ENCODE measurements around the gene AQP9.
"Not testable (repeated sequence)": the region's sequence is repeated elsewhere in the genome, so short reads cannot be mapped to it uniquely, and the experiment has no call there.

Gene AQP9

GRCh38 chr15:58185439-58185838 lies 47.3 kb downstream of the AQP9 start:
- Mint-ChIP-seq H3K27me3 (peaks cover 11% of the 10 kb centered on the region), H3K4me3 (no peak overlapping the region), H3K36me3 (no peaks in the 10 kb centered on the region), H3K9me3 (ENCODE audit: low read depth) (no peaks in the 10 kb centered on the region), H3K4me1 (ENCODE audit: low read depth) (peaks cover 11% of the 10 kb centered on the region), H3K27ac (no peak overlapping the region)

GRCh38 chr15:58189148-58189811 lies 51.1 kb downstream of the AQP9 start:
- no peak overlapping the region for H3K27ac Mint-ChIP-seq

DNA sequence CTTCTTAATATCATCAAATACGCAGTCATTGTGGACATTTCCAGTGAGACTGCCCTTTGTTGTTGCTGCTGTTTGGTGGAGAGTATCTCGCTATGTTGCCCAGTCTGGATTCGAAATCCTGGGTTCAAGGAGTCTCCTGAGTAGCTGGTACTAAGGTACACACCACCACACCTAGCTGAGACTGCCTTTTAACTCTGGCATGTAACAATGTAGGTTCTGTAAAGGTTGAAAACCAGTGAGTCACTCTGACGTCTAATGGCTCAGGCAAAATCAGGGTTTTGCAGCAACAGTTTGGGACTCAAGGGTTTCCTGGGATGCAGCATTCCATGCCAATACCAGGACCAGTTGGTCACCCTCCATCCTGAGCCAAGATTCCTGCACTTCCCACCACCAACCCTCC lies 52.2 kb downstream of the AQP9 start:
- no peak overlapping the region for H3K27ac Mint-ChIP-seq
- H3K27me3 Mint-ChIP-seq, result peaks cover 19% of the 10 kb centered on the region
- no peaks in the 10 kb centered on the region for H3K36me3 Mint-ChIP-seq
- H3K9me3 Mint-ChIP-seq (ENCODE audit: low read depth), result no peaks in the 10 kb centered on the region
- H3K4me1 Mint-ChIP-seq (ENCODE audit: low read depth), result peaks cover 5% of the 10 kb centered on the region
- no peak overlapping the region for H3K4me3 Mint-ChIP-seq

More at GRCh38 chr15:58189148-58189811, 51.1 kb downstream of the AQP9 start:
- no peak overlapping the region for H3K4me3 Mint-ChIP-seq
- H3K27me3 Mint-ChIP-seq, result peaks cover 13% of the 10 kb centered on the region
- peaks cover 11% of the 10 kb centered on the region for H3K4me1 Mint-ChIP-seq (ENCODE audit: low read depth)
- H3K36me3 Mint-ChIP-seq, result no peaks in the 10 kb centered on the region
- H3K9me3 Mint-ChIP-seq (ENCODE audit: low read depth), result no peaks in the 10 kb centered on the region

- H3K4me3 Mint-ChIP-seq; H3K4me1 Mint-ChIP-seq (ENCODE audit: low read depth); H3K9me3 Mint-ChIP-seq (ENCODE audit: low read depth); H3K36me3 Mint-ChIP-seq; H3K27ac Mint-ChIP-seq: not testable (repeated sequence)
- peaks cover 17% of the 10 kb centered on the region for H3K27me3 Mint-ChIP-seq
Measured at GRCh38 chr15:58193636-58194035, 55.5 kb downstream of the AQP9 start.

- Mint-ChIP-seq H3K4me3 (no peak overlapping the region), H3K9me3 (ENCODE audit: low read depth) (no peaks in the 10 kb centered on the region), H3K36me3 (no peaks in the 10 kb centered on the region), H3K4me1 (ENCODE audit: low read depth) (no peaks in the 10 kb centered on the region), H3K27ac (no peak overlapping the region), H3K27me3 (peaks cover 4% of the 10 kb centered on the region)
Measured at GRCh38 chr15:58200739-58201138, 62.6 kb downstream of the AQP9 start.

GRCh38 chr15:58201516-58201915 lies 63.3 kb downstream of the AQP9 start:
- Mint-ChIP-seq H3K27ac (no peak overlapping the region), H3K4me1 (ENCODE audit: low read depth) (no peaks in the 10 kb centered on the region), H3K4me3 (no peak overlapping the region), H3K27me3 (peaks cover 4% of the 10 kb centered on the region), H3K36me3 (no peaks in the 10 kb centered on the region), H3K9me3 (ENCODE audit: low read depth) (no peaks in the 10 kb centered on the region)

DNA sequence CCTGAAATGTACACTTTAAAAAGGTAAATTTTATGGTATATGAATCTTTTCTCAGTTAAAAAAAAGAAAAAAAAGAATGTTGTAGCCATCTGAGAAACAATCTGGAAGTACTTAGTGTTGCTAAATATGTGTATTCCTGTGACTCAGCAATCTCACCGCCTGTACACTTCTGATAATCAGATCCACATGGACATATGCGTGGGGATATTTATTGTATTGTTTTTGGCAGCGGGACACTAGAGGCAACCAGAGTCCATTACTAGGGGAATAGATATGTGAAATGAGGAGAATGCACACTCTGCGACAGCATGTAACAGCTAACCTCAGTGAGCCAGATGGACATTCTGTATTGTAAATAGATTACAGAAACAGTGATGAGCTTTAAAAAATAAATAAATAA lies 65.4 kb downstream of the AQP9 start:
- Mint-ChIP-seq H3K36me3 (peaks cover 2% of the 10 kb centered on the region), H3K4me1 (ENCODE audit: low read depth) (no peaks in the 10 kb centered on the region), H3K9me3 (ENCODE audit: low read depth) (no peaks in the 10 kb centered on the region), H3K27me3 (peaks cover 4% of the 10 kb centered on the region), H3K4me3 (no peak overlapping the region), H3K27ac (no peak overlapping the region)

DNA sequence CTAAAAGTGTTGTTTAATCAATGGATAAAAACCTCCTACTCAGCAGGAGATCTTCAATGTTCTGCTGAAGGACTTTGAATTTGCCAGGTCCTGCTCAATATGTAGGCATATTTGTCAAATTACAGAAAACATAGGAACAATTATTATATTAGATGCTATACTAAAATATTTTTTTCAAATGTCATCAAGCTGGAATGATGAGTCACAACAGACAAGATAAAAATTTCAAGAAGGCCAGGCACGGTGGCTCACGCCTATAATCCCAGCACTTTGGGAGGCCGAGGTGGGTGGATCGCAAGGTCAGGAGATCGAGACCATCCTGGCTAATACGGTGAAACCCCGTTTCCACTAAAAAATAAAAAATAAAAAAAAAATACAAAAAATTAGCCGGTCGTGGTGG lies 68.0 kb downstream of the AQP9 start:
- H3K4me1 Mint-ChIP-seq (ENCODE audit: low read depth), result no peaks in the 10 kb centered on the region

DNA sequence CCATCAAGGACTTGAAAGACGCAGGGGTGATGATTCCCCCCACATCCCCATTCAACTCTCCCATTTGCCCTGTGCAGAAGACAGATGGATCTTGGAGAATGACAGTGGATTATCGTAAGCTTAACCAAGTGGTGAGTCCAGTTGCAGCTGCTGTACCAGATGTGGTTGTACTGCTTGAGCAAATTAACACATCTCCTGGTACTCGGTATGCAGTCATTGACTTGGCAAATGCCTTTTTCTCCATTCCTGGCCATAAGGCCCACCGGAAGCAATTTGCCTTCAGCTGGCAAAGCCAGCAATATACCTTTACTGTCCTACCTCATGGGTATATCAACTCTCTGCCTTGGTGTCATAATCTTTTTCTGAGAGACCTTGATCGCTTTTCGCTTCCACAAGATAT lies 70.0 kb downstream of the AQP9 start:
- not testable (repeated sequence) for H3K27me3 Mint-ChIP-seq; H3K36me3 Mint-ChIP-seq; H3K4me3 Mint-ChIP-seq; H3K9me3 Mint-ChIP-seq (ENCODE audit: low read depth); H3K4me1 Mint-ChIP-seq (ENCODE audit: low read depth); H3K27ac Mint-ChIP-seq

More for the DNA sequence above, 68.0 kb downstream of the AQP9 start:
- Mint-ChIP-seq H3K9me3 (ENCODE audit: low read depth) (no peaks in the 10 kb centered on the region), H3K36me3 (peaks cover 2% of the 10 kb centered on the region), H3K27me3 (peaks cover 2% of the 10 kb centered on the region), H3K27ac (no peak overlapping the region), H3K4me3 (no peak overlapping the region)

DNA sequence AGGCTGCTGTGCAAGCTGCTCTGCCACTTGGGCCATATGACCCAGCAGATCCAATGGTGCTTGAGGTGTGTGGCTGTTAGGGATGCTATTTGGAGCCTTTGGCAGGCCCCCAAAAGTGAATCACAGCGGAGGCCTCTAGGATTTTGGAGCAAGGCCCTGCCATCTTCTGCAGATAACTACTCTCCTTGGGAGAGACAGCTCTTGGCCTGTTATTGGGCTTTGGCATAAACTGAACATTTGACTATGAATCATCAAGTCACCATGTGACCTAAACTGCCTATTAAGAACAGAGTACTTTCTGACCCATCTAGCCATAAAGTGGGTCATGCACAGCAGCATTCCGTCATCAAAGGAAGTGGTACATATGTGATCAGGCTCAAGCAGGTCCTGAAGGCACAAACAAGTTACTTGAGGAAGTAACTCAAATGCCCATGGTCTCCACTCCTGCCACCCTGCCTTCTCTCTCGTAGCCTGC lies 70.9 kb downstream of the AQP9 start:
- not testable (repeated sequence) for H3K4me1 Mint-ChIP-seq (ENCODE audit: low read depth); H3K27ac Mint-ChIP-seq

GRCh38 chr15:58210031-58210430 lies 71.8 kb downstream of the AQP9 start:
- H3K27me3 Mint-ChIP-seq; H3K9me3 Mint-ChIP-seq (ENCODE audit: low read depth); H3K4me3 Mint-ChIP-seq; H3K36me3 Mint-ChIP-seq; H3K27ac Mint-ChIP-seq; H3K4me1 Mint-ChIP-seq (ENCODE audit: low read depth): not testable (repeated sequence)

More for the DNA sequence above, 70.9 kb downstream of the AQP9 start:
- H3K27me3 Mint-ChIP-seq; H3K9me3 Mint-ChIP-seq (ENCODE audit: low read depth); H3K36me3 Mint-ChIP-seq; H3K4me3 Mint-ChIP-seq: not testable (repeated sequence)

GRCh38 chr15:58212909-58213526 lies 74.8 kb downstream of the AQP9 start:
- H3K27me3 Mint-ChIP-seq, result no peaks in the 10 kb centered on the region
- no peak overlapping the region for H3K27ac Mint-ChIP-seq
- no peak overlapping the region for H3K4me3 Mint-ChIP-seq
- H3K36me3 Mint-ChIP-seq, result peaks cover 2% of the 10 kb centered on the region
- no peaks in the 10 kb centered on the region for H3K4me1 Mint-ChIP-seq (ENCODE audit: low read depth)
- no peaks in the 10 kb centered on the region for H3K9me3 Mint-ChIP-seq (ENCODE audit: low read depth)

GRCh38 chr15:58213587-58214338 lies 75.6 kb downstream of the AQP9 start:
- Mint-ChIP-seq H3K27me3 (no peaks in the 10 kb centered on the region), H3K36me3 (no peaks in the 10 kb centered on the region), H3K9me3 (ENCODE audit: low read depth) (no peaks in the 10 kb centered on the region), H3K4me3 (no peak overlapping the region), H3K4me1 (ENCODE audit: low read depth) (no peaks in the 10 kb centered on the region), H3K27ac (no peak overlapping the region)

GRCh38 chr15:58214591-58215340 lies 76.6 kb downstream of the AQP9 start:
- Mint-ChIP-seq H3K4me3 (no peak overlapping the region), H3K27me3 (no peaks in the 10 kb centered on the region), H3K27ac (no peak overlapping the region)

GRCh38 chr15:58217460-58217859 lies 79.3 kb downstream of the AQP9 start:
- no peak overlapping the region for H3K27ac Mint-ChIP-seq
- H3K27me3 Mint-ChIP-seq, result no peaks in the 10 kb centered on the region
- H3K4me3 Mint-ChIP-seq, result no peak overlapping the region
- no peaks in the 10 kb centered on the region for H3K4me1 Mint-ChIP-seq (ENCODE audit: low read depth)
- no peaks in the 10 kb centered on the region for H3K36me3 Mint-ChIP-seq
- H3K9me3 Mint-ChIP-seq (ENCODE audit: low read depth), result no peaks in the 10 kb centered on the region

More at GRCh38 chr15:58214591-58215340, 76.6 kb downstream of the AQP9 start:
- H3K4me1 Mint-ChIP-seq (ENCODE audit: low read depth), result no peaks in the 10 kb centered on the region
- no peaks in the 10 kb centered on the region for H3K36me3 Mint-ChIP-seq
- H3K9me3 Mint-ChIP-seq (ENCODE audit: low read depth), result no peaks in the 10 kb centered on the region

Data from activated naive CD8-positive, alpha-beta T cell (primary cell).